H1 (cell line): ENCODE results near the gene CRKL. TPM values are rescaled to one million over a fixed set of nuclear protein-coding genes. Genes with fewer than 3 reads are reported as not detected.

Experiments
- ATF2 ChIP-seq: IDR thresholded peaks from 2 replicates; pipeline ENCODE4 v1.6.1; 2012; ENCODE audit warnings: low read length, inconsistent platforms
- BCL11A ChIP-seq, 2 experiments: IDR thresholded peaks; one replicate each; pipeline ENCODE4 v1.6.1; 2011; ENCODE audit warnings: low read depth in 2 of 2, low read length in 2 of 2, mild to moderate bottlenecking in 2 of 2
- CHD7 ChIP-seq: fragments of 300-600 bp; sonication (generic); IDR thresholded peaks from 2 replicates; pipeline ENCODE4 v1.7.1; 2012; ENCODE audit warnings: low read length, moderate library complexity, mild to moderate bottlenecking, inconsistent platforms; ENCODE audit not compliant: insufficient replicate concordance
- KDM1A ChIP-seq: fragments of 200-600, 300-600 bp; sonication (generic); IDR thresholded peaks from 2 replicates; pipeline ENCODE4 v1.7.1; 2016; ENCODE audit warnings: mild to moderate bottlenecking, low read length, borderline replicate concordance
- RFX5 ChIP-seq: IDR thresholded peaks from 2 replicates; pipeline ENCODE4 v1.6.1; 2011; ENCODE audit warnings: low read depth, low read length, improper control_type of control experiment, borderline replicate concordance
- SIN3A ChIP-seq, 2 experiments: IDR thresholded peaks in 1 of 2; conservative IDR thresholded peaks in 1 of 2; 2 replicates each; pipeline ENCODE4 v1.6.1; 2011 to 2012; ENCODE audit warnings: low read length in 2 of 2, improper control_type of control experiment in 1 of 2, low read depth in 1 of 2, mild to moderate bottlenecking in 1 of 2
- SIRT6 ChIP-seq: IDR thresholded peaks from one replicate; pipeline ENCODE4 v1.7.1; 2012; ENCODE audit warnings: low read length, inconsistent platforms
- polyA plus RNA-seq, 7 experiments: library from polyadenylated mRNA; depleted of rRNA in 3 of 7; stranded (reverse) in 5 of 7; unstranded in 2 of 7; fragments of >200 nt in 5 of 7; fragments of 200-250 nt in 2 of 7; gene quantifications; 1 replicate in 5 of 7; 2 replicates in 1 of 7; 4 replicates in 1 of 7; pipeline versions ENCODE4 v1.2.1 to v1.2.3, GENCODE V29; 2011 to 2013; ENCODE audit warnings: missing spikeins in 2 of 7, mixed read lengths in 2 of 7
- total RNA-seq: library from RNA; stranded (reverse); fragmentation: NEBNext Ultra II Directional; extraction: Animal tissue kit (Norgen Biotek cat#: 25700); gene quantifications from 2 replicates; pipeline ENCODE4 v1.2.1, GENCODE V29; 2021

Gene CRKL
- total and polyA plus RNA-seq, 2 of the 8 experiments (the other 6 are each of a cell fraction or from before 2014, with no cell fraction given): 34.5 to 94.5 TPM

- no peak for TF ChIP-seq ATF2
- TF ChIP-seq SIRT6: no peak
- no peak for TF ChIP-seq KDM1A
- no peak for TF ChIP-seq RFX5
- no peak for TF ChIP-seq SIN3A (conservative IDR thresholded peaks at IDR 0.05 in 1 of 2, IDR thresholded peaks at IDR 0.05 in 1 of 2; ENCODE audit: low read depth in 1 of 2, low read length in 2 of 2)
- no peak for TF ChIP-seq BCL11A (IDR thresholded peaks at IDR 0.05; ENCODE audit: low read depth in 2 of 2, low read length in 2 of 2)
- no peak for TF ChIP-seq CHD7
These were observed 48.9 kb upstream of the CRKL start (continued) for GRCh38 chr22:20868025-20868962.
